C4-2B (cell line): ENCODE measurements around the gene RPS24.

Experiments used
- CTCF ChIP-seq: fragments of 450-650 bp; conservative IDR thresholded peaks from 2 replicates; pipeline ENCODE4 v1.5.1; 2017; ENCODE audit warnings: mild to moderate bottlenecking
- ZFX ChIP-seq: fragments of 450-650 bp; IDR thresholded peaks from 2 replicates; pipeline ENCODE4 v1.6.1; 2017

- TF ChIP-seq CTCF (no peak), ZFX (no peak)
These were observed 8.5 kb downstream of the RPS24 start for GRCh38 chr10:78042058-78042751.
